DND-41 (cell line): Measurements from ENCODE around the gene LYVE1.

ENCODE experiments used
- ATAC-seq: fragments of 200-7000 bp; cut with Tn5 transposase; 3 replicates; pipeline ENCODE4 v1.9.1; 2021; ENCODE audit warnings: low read depth; ENCODE audit not compliant: insufficient read depth
- DNase-seq: peaks from one replicate; pipeline ENCODE4 v3.0.0-alpha.2; 2020
- H2AFZ ChIP-seq: 2 replicates; pipeline ENCODE4 v1.6.0; 2012; ENCODE audit warnings: low read depth, low read length
- H3K27ac ChIP-seq: 2 replicates; pipeline ENCODE4 v1.5.1; 2012; ENCODE audit warnings: low read length, inconsistent platforms
- H3K27me3 ChIP-seq: fragments of 200-600 bp; sonication (generic); 2 replicates; pipeline ENCODE4 v1.6.0; 2012; ENCODE audit warnings: low read length, mild to moderate bottlenecking, inconsistent platforms; ENCODE audit not compliant: insufficient read depth, poor library complexity
- H3K36me3 ChIP-seq: 2 replicates; pipeline ENCODE4 v1.5.1; 2012; ENCODE audit warnings: low read length, inconsistent platforms; ENCODE audit not compliant: insufficient read depth
- H3K4me1 ChIP-seq: 2 replicates; pipeline ENCODE4 v1.5.1; 2012; ENCODE audit warnings: mild to moderate bottlenecking, low read length; ENCODE audit not compliant: insufficient read depth
- H3K4me2 ChIP-seq: 2 replicates; pipeline ENCODE4 v1.6.0; 2012; ENCODE audit warnings: mild to moderate bottlenecking, moderate library complexity, low read length, inconsistent platforms; ENCODE audit not compliant: insufficient read depth
- H3K4me3 ChIP-seq, 2 experiments: fragments of 200-600 bp in 1 of 2; shearing (Covaris generic) in 1 of 2; 2 replicates each; pipeline ENCODE4 v1.5.1; 2012 to 2016; ENCODE audit warnings: inconsistent platforms in 2 of 2, low read length in 2 of 2, mild to moderate bottlenecking in 2 of 2, low read depth in 1 of 2, moderate library complexity in 1 of 2
- H3K79me2 ChIP-seq: 2 replicates; pipeline ENCODE4 v1.6.0; 2012; ENCODE audit warnings: low read length, inconsistent platforms; ENCODE audit not compliant: insufficient read depth
- H3K9ac ChIP-seq: 2 replicates; pipeline ENCODE4 v1.6.0; 2012; ENCODE audit warnings: low read depth, mild to moderate bottlenecking, inconsistent platforms, low read length, moderate library complexity
- H3K9me3 ChIP-seq: 2 replicates; pipeline ENCODE4 v1.5.1; 2012; ENCODE audit warnings: low read length, moderate library complexity, mild to moderate bottlenecking, inconsistent platforms; ENCODE audit not compliant: insufficient read depth, severe bottlenecking
- H4K20me1 ChIP-seq: 2 replicates; pipeline ENCODE4 v1.6.0; 2012; ENCODE audit warnings: low read length; ENCODE audit not compliant: insufficient read depth
- CTCF ChIP-seq: IDR thresholded peaks from 2 replicates; pipeline ENCODE4 v1.5.1; 2012; ENCODE audit warnings: borderline replicate concordance, low read length, moderate library complexity, mild to moderate bottlenecking; ENCODE audit not compliant: poor library complexity, severe bottlenecking; ENCODE audit errors: extremely low read depth
- EZH2 ChIP-seq: IDR thresholded peaks from 3 replicates; pipeline ENCODE4 v1.6.1; 2012; ENCODE audit warnings: borderline replicate concordance, low read depth, mild to moderate bottlenecking, moderate library complexity, low read length, inconsistent platforms; ENCODE audit not compliant: severe bottlenecking

The LYVE1 gene

DNA sequence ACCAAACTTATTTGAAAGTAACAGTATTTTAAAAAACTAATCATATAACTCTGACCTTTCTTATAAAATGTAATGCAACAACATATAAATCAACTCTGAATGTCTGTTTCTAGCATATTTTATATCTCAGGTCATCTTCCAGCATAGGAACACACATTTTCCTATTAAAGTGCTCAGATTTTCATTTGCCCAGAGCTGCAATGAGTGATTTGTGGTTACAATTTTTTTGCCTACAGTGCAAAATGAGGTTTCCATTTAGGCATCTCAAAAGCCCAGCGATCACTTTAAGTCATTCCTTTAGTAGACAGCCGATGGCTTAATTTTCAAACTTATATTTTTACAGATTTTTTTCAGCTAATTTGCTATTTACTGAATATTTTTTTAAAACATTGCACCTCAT lies 1.0 kb downstream of the LYVE1 start:
- Histone ChIP-seq H3K4me3 (no peak overlapping the region), H3K4me1 (no peaks in the 10 kb centered on the region), H3K79me2 (no peaks in the 10 kb centered on the region), H3K9ac (no peak overlapping the region), H3K4me2 (no peak overlapping the region), H2AFZ (no peak overlapping the region), H3K27me3 (peaks cover 27% of the 10 kb centered on the region), H4K20me1 (no peaks in the 10 kb centered on the region), H3K27ac (no peak overlapping the region), H3K9me3 (no peaks in the 10 kb centered on the region), H3K36me3 (no peaks in the 10 kb centered on the region)
- no peak for DNase-seq
- ATAC-seq: no peak
- TF ChIP-seq EZH2: no peak
- no peak for TF ChIP-seq CTCF

- Histone ChIP-seq H3K4me2 (no peak overlapping the region), H3K36me3 (no peaks in the 10 kb centered on the region), H3K27me3 (peaks cover 18% of the 10 kb centered on the region), H4K20me1 (no peaks in the 10 kb centered on the region), H3K9me3 (no peaks in the 10 kb centered on the region), H3K27ac (no peak overlapping the region), H3K4me3 (no peak overlapping the region), H3K4me1 (no peaks in the 10 kb centered on the region), H3K79me2 (no peaks in the 10 kb centered on the region), H3K9ac (no peak overlapping the region), H2AFZ (no peak overlapping the region)
- DNase-seq (no peak), ATAC-seq (no peak)
- TF ChIP-seq CTCF (no peak), EZH2 (no peak)
Observed at GRCh38 chr11:10566257-10566957, 2.1 kb downstream of the LYVE1 start.

DNA sequence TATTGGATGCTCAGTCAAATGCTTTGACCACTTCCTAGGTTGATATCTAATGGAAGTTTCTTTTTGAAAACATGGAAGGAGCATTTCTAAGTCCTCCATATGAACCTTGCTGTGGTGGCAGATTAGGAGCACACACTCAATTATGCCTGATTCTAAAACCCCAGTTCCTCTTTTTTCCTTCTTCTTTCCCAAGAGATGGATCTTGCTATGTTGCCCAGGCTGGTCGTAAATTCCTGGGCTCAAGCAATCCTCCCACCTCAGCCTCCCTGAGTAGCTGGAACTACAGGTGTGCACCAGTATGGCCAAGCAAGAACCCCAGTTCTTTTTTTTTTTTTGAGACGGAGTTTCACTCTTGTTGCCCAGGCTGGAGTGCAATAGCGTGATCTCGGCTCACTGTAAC lies 3.0 kb downstream of the LYVE1 start:
- TF ChIP-seq CTCF (no peak), EZH2 (no peak)
- H3K27ac ChIP-seq: no peak overlapping the region
- H3K4me2 ChIP-seq: no peak overlapping the region

More for the DNA sequence above, 3.0 kb downstream of the LYVE1 start:
- Histone ChIP-seq H3K27me3 (peaks cover 18% of the 10 kb centered on the region), H3K9me3 (no peaks in the 10 kb centered on the region), H3K4me1 (no peaks in the 10 kb centered on the region), H4K20me1 (no peaks in the 10 kb centered on the region), H2AFZ (no peak overlapping the region), H3K36me3 (no peaks in the 10 kb centered on the region), H3K4me3 (no peak overlapping the region), H3K9ac (no peak overlapping the region), H3K79me2 (no peaks in the 10 kb centered on the region)
- no peak for DNase-seq
- no peak for ATAC-seq
